Renal cortex interstitium (tissue), 11 donors: Measurements from ENCODE around the gene ZNF784. TPM values are rescaled to one million over a fixed set of nuclear protein-coding genes. Genes with fewer than 3 reads are reported as not detected.
"Not testable (repeated sequence)": the region's sequence is repeated elsewhere in the genome, so short reads cannot be mapped to it uniquely, and the experiment has no call there.

Experiments
- DNase-seq, 11 donors: peaks; one replicate each; pipeline ENCODE4 v3.0.0-alpha.2; 2013; ENCODE audit warnings: low read depth in 9 of 11, low spot score in 4 of 11; ENCODE audit errors: extremely low read depth in 1 of 11
- polyA plus RNA-seq, 3 donors: library from polyadenylated mRNA; unstranded; fragments of 120-200 nt; gene quantifications; one replicate each; pipeline ENCODE4 v1.2.1, GENCODE V29; 2013; ENCODE audit not compliant: insufficient read length in 3 of 3

Gene ZNF784
- polyA plus RNA-seq, 3 donors = 8.7 to 13.6 (median 12.7) TPM

GRCh38 chr19:55579766-55580621 is 44.4 kb downstream of the ZNF784 start:
- peak in 1 of 11 donors; percentile 33 for DNase-seq

GRCh38 chr19:55578761-55579747 is 45.3 kb downstream of the ZNF784 start:
- no peak for DNase-seq

- DNase-seq = no peak
Measured at GRCh38 chr19:55578031-55578760, 46.2 kb downstream of the ZNF784 start.

- no peak for DNase-seq
Measured at GRCh38 chr19:55576746-55577145, 47.6 kb downstream of the ZNF784 start.

GRCh38 chr19:55573929-55574328 is 50.4 kb downstream of the ZNF784 start:
- not testable (repeated sequence) for DNase-seq

Other genes starting within 250 kb of the ZNF784 start
- gene TMEM190, start 247.7 kb downstream of the ZNF784 start, polyA plus RNA-seq = 1 to 10 TPM in 1 of 3 donors, under 1 TPM in 1, not detected in 1; 0.17 to 1.1 TPM
- 1 to 10 TPM in 1 of 3 donors, under 1 TPM in 2; 0.58 to 1.3 (median 0.78) TPM for gene TMEM238, start 240.3 kb downstream of the ZNF784 start, polyA plus RNA-seq
- 1,000 to 10,000 TPM in 2 of 3 donors, 100 to 1,000 TPM in 1; 762 to 1,286 (median 1,213) TPM for gene RPL28, start 238.6 kb downstream of the ZNF784 start, polyA plus RNA-seq
- gene UBE2S, start 216.8 kb downstream of the ZNF784 start, polyA plus RNA-seq = 10 to 100 TPM; 39.8 to 70.7 (median 42.8) TPM
- under 1 TPM; 0.09 to 0.30 (median 0.16) TPM for gene SHISA7, start 181.3 kb downstream of the ZNF784 start, polyA plus RNA-seq
- 10 to 100 TPM; 28.1 to 47.0 (median 45.4) TPM for gene ISOC2, start 162.9 kb downstream of the ZNF784 start, polyA plus RNA-seq
- not detected for gene C19orf85, start 159.8 kb downstream of the ZNF784 start, polyA plus RNA-seq
- 1 to 10 TPM; 2.1 to 6.6 (median 4.8) TPM for gene ZNF628, start 147.9 kb downstream of the ZNF784 start, polyA plus RNA-seq
- 10 to 100 TPM; 43.2 to 55.9 (median 52.6) TPM for gene NAT14, start 139.4 kb downstream of the ZNF784 start, polyA plus RNA-seq
- gene SSC5D, start 136.1 kb downstream of the ZNF784 start, polyA plus RNA-seq = 1 to 10 TPM; 1.5 to 2.5 (median 1.6) TPM
- gene SBK2, start 87.4 kb downstream of the ZNF784 start, polyA plus RNA-seq = 1 to 10 TPM in 2 of 3 donors, under 1 TPM in 1; 0.97 to 1.8 (median 1.4) TPM
- gene SBK3, start 79.0 kb downstream of the ZNF784 start, polyA plus RNA-seq = under 1 TPM; 0.12 to 0.28 (median 0.22) TPM
- gene ZNF579, start 43.7 kb downstream of the ZNF784 start, polyA plus RNA-seq = 10 to 100 TPM; 13.8 to 21.2 (median 19.5) TPM
- gene FIZ1, start 25.0 kb downstream of the ZNF784 start, polyA plus RNA-seq = 10 to 100 TPM; 20.1 to 24.5 (median 23.9) TPM
- 10 to 100 TPM in 2 of 3 donors, 1 to 10 TPM in 1; 6.5 to 11.1 (median 11.0) TPM for gene ZNF524, start 24.3 kb downstream of the ZNF784 start, polyA plus RNA-seq
- 10 to 100 TPM in 2 of 3 donors, 1 to 10 TPM in 1; 5.9 to 11.8 (median 11.1) TPM for gene ZNF865, start 18.9 kb downstream of the ZNF784 start, polyA plus RNA-seq
- 10 to 100 TPM; 35.1 to 61.9 (median 53.0) TPM for gene ZNF580, start 16.4 kb upstream of the ZNF784 start, polyA plus RNA-seq
- 10 to 100 TPM; 22.5 to 30.9 (median 30.2) TPM for gene ZNF581, start 19.1 kb upstream of the ZNF784 start, polyA plus RNA-seq
- gene CCDC106, start 23.6 kb upstream of the ZNF784 start, polyA plus RNA-seq = 10 to 100 TPM; 17.5 to 27.4 (median 25.3) TPM
- 100 to 1,000 TPM; 160 to 218 (median 199) TPM for gene U2AF2, start 30.5 kb upstream of the ZNF784 start, polyA plus RNA-seq
- gene EPN1, start 50.7 kb upstream of the ZNF784 start, polyA plus RNA-seq = 100 to 1,000 TPM in 2 of 3 donors, 10 to 100 TPM in 1; 80.2 to 152 (median 135) TPM
- not detected for gene NLRP9, start 113.8 kb upstream of the ZNF784 start, polyA plus RNA-seq
- gene RFPL4A, start 134.5 kb upstream of the ZNF784 start, polyA plus RNA-seq = under 1 TPM in 1 of 3 donors, not detected in 2; 0.20 TPM
- under 1 TPM in 1 of 3 donors, not detected in 2; 0.22 TPM for gene RFPL4AL1, start 144.6 kb upstream of the ZNF784 start, polyA plus RNA-seq
- gene NLRP11, start 207.4 kb upstream of the ZNF784 start, polyA plus RNA-seq = under 1 TPM; 0.14 to 0.20 (median 0.17) TPM
- gene NLRP4, start 212.0 kb upstream of the ZNF784 start, polyA plus RNA-seq = not detected